H9 (cell line): ENCODE data around the gene FERMT2. TPM values are rescaled to one million over a fixed set of nuclear protein-coding genes. Genes with fewer than 3 reads are reported as not detected.

Source experiments
- DNase-seq: peaks from one replicate; pipeline ENCODE4 v3.0.0-alpha.2; 2017
- H2AFZ ChIP-seq: one replicate; pipeline ENCODE4 v1.6.1; 2013; ENCODE audit warnings: mild to moderate bottlenecking, low read length, control low read depth, moderate library complexity
- H2AK5ac ChIP-seq: 2 replicates; pipeline ENCODE4 v1.6.1; 2013; ENCODE audit warnings: low read length, control low read depth, mixed read lengths; ENCODE audit not compliant: insufficient read length
- H2BK120ac ChIP-seq: one replicate; pipeline ENCODE4 v1.6.1; 2013; ENCODE audit warnings: low read depth, mild to moderate bottlenecking, low read length, control low read depth, inconsistent platforms; ENCODE audit not compliant: poor library complexity, severe bottlenecking
- H2BK12ac ChIP-seq: 2 replicates; pipeline ENCODE4 v1.6.1; 2013; ENCODE audit warnings: low read length, control low read depth, mixed read lengths, low read depth; ENCODE audit not compliant: insufficient read length
- H2BK15ac ChIP-seq: 2 replicates; pipeline ENCODE4 v1.6.1; 2013; ENCODE audit warnings: low read depth, low read length, control low read depth
- H2BK20ac ChIP-seq: one replicate; pipeline ENCODE4 v1.6.1; 2013; ENCODE audit warnings: low read depth, mild to moderate bottlenecking, low read length, control low read depth, inconsistent platforms; ENCODE audit not compliant: poor library complexity, severe bottlenecking
- H2BK5ac ChIP-seq: 2 replicates; pipeline ENCODE4 v1.6.1; 2013; ENCODE audit warnings: low read length, control low read depth, mixed read lengths; ENCODE audit not compliant: insufficient read length
- H3K14ac ChIP-seq: 2 replicates; pipeline ENCODE4 v1.6.1; 2013; ENCODE audit warnings: low read length, control low read depth; ENCODE audit not compliant: insufficient read depth
- H3K18ac ChIP-seq: 2 replicates; pipeline ENCODE4 v1.6.1; 2013; ENCODE audit warnings: low read depth, mild to moderate bottlenecking, mixed read lengths, low read length, control low read depth; ENCODE audit not compliant: insufficient read length
- H3K23ac ChIP-seq: 2 replicates; pipeline ENCODE4 v1.6.1; 2013; ENCODE audit warnings: low read length, control low read depth, mixed read lengths, low read depth; ENCODE audit not compliant: insufficient read length
- H3K23me2 ChIP-seq: 2 replicates; pipeline ENCODE4 v1.6.1; 2013; ENCODE audit warnings: low read depth, mild to moderate bottlenecking, mixed read lengths, low read length, control low read depth; ENCODE audit not compliant: insufficient read length, poor library complexity, severe bottlenecking
- H3K27ac ChIP-seq: 2 replicates; pipeline ENCODE4 v1.5.1; 2013; ENCODE audit warnings: low read length, control low read depth, mixed read lengths, low read depth; ENCODE audit not compliant: insufficient read length
- H3K27me3 ChIP-seq: 2 replicates; pipeline ENCODE4 v1.6.1; 2013; ENCODE audit warnings: low read length, control low read depth, inconsistent platforms; ENCODE audit not compliant: insufficient read depth
- H3K4ac ChIP-seq: 2 replicates; pipeline ENCODE4 v1.6.1; 2013; ENCODE audit warnings: low read depth, mild to moderate bottlenecking, control low read depth, inconsistent platforms, low read length, moderate library complexity
- H3K4me1 ChIP-seq: 2 replicates; pipeline ENCODE4 v1.6.1; 2013; ENCODE audit warnings: low read length, control low read depth, inconsistent platforms; ENCODE audit not compliant: insufficient read depth
- H3K4me2 ChIP-seq: 2 replicates; pipeline ENCODE4 v1.6.1; 2013; ENCODE audit warnings: low read length, control low read depth, mixed read lengths; ENCODE audit not compliant: insufficient read length, insufficient read depth
- H3K56ac ChIP-seq: 2 replicates; pipeline ENCODE4 v1.6.1; 2013; ENCODE audit warnings: low read depth, mild to moderate bottlenecking, mixed read lengths, low read length, control low read depth; ENCODE audit not compliant: insufficient read length
- H3K79me1 ChIP-seq: 2 replicates; pipeline ENCODE4 v1.6.1; 2013; ENCODE audit warnings: low read depth, mild to moderate bottlenecking, moderate library complexity, low read length, control low read depth, inconsistent platforms; ENCODE audit not compliant: insufficient read depth, poor library complexity, severe bottlenecking
- H3K79me2 ChIP-seq: 2 replicates; pipeline ENCODE4 v1.6.1; 2013; ENCODE audit warnings: low read length, control low read depth, inconsistent platforms; ENCODE audit not compliant: insufficient read depth
- H3K9ac ChIP-seq: 2 replicates; pipeline ENCODE4 v1.6.1; 2013; ENCODE audit warnings: low read length, control low read depth, mixed read lengths; ENCODE audit not compliant: insufficient read length; ENCODE audit errors: extremely low read depth
- H3K9me3 ChIP-seq: one replicate; pipeline ENCODE4 v1.6.1; 2013; ENCODE audit warnings: low read depth, low read length, inconsistent platforms; ENCODE audit not compliant: control insufficient read depth
- H3T11ph ChIP-seq: one replicate; pipeline ENCODE4 v1.6.1; 2013; ENCODE audit warnings: mild to moderate bottlenecking, low read length, control low read depth, inconsistent platforms
- H4K20me1 ChIP-seq: one replicate; pipeline ENCODE4 v1.6.1; 2013; ENCODE audit not compliant: control insufficient read depth, insufficient read length, insufficient read depth
- H4K5ac ChIP-seq: 2 replicates; pipeline ENCODE4 v1.6.1; 2013; ENCODE audit warnings: low read depth, mild to moderate bottlenecking, mixed read lengths, low read length, control low read depth; ENCODE audit not compliant: insufficient read length
- H4K8ac ChIP-seq: replicated peaks from 2 replicates; pipeline ENCODE4 v1.6.1; 2013; ENCODE audit warnings: low read length, control low read depth, mixed read lengths, low read depth; ENCODE audit not compliant: insufficient read length
- H4K91ac ChIP-seq: 2 replicates; pipeline ENCODE4 v1.6.1; 2013; ENCODE audit warnings: low read depth, mild to moderate bottlenecking, moderate library complexity, mixed read lengths, low read length, control low read depth; ENCODE audit not compliant: insufficient read length
- H3K27ac Mint-ChIP-seq, 3 experiments: 2 replicates in 2 of 3; 3 replicates in 1 of 3; pipeline ENCODE4 v1.8.0; 2020 to 2021; ENCODE audit warnings: mixed read lengths in 3 of 3, mild to moderate bottlenecking in 1 of 3, moderate library complexity in 1 of 3
- H3K27me3 Mint-ChIP-seq: 2 replicates; pipeline ENCODE4 v1.8.0; 2021; ENCODE audit warnings: low read depth, mild to moderate bottlenecking, moderate library complexity, mixed read lengths
- H3K36me3 Mint-ChIP-seq, 3 experiments: 2 replicates in 2 of 3; 3 replicates in 1 of 3; pipeline ENCODE4 v1.8.0; 2020 to 2021; ENCODE audit warnings: low read depth in 3 of 3, mixed read lengths in 3 of 3; ENCODE audit not compliant: insufficient read depth in 1 of 3
- H3K4me1 Mint-ChIP-seq, 2 experiments: 2 replicates each; pipeline ENCODE4 v1.8.0; 2020; ENCODE audit warnings: mixed read lengths in 2 of 2
- H3K4me3 Mint-ChIP-seq, 2 experiments: 2 replicates in 1 of 2; 3 replicates in 1 of 2; pipeline ENCODE4 v1.8.0; 2020 to 2021; ENCODE audit warnings: mild to moderate bottlenecking in 2 of 2, mixed read lengths in 2 of 2, moderate library complexity in 1 of 2
- H3K9me3 Mint-ChIP-seq, 2 experiments: 2 replicates in 1 of 2; 3 replicates in 1 of 2; pipeline ENCODE4 v1.8.0; 2020; ENCODE audit warnings: mild to moderate bottlenecking in 2 of 2, mixed read lengths in 2 of 2, moderate library complexity in 1 of 2
- total RNA-seq: library from RNA; stranded (reverse); gene quantifications from 2 replicates; pipeline ENCODE4 v1.2.1, GENCODE V29; 2021
- TF ChIP-seq, protein P1 (sequence below): fragments of 200-600 bp; sonication (generic); conservative IDR thresholded peaks from 3 replicates; pipeline ENCODE4 v1.8.0; 2021; ENCODE audit warnings: antibody characterized with exemption, mild to moderate bottlenecking

The FERMT2 gene
- total RNA-seq, 1 experiment from 2014 or later = 128 TPM

DNA sequence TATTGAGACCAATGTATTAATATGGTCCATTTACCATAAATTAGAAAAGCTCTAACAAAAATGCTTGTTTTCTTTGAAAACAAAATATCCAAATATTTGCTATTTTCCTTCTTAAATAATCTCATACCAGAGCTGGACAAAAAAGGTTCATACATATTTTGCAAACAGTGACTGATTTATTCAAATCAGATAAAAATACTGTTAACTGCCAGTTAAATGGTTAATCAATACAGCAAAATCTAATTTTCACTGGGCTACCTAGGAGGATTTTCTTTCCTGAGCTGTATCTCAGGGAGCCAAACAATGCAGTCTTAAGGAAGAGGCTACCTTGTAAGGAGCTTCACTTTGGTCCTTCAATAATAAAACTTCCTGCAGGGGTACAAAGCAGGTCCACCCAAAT, 2.0 kb downstream of the FERMT2 start:
- Mint-ChIP-seq H3K27ac (no peak overlapping the region), H3K9me3 (no peaks in the 10 kb centered on the region; a peak in 1 of 5 replicates), H3K4me3 (peak overlapping the region; percentile 99), H3K27me3 (no peaks in the 10 kb centered on the region; the same call in 1 of the 2 replicates), H3K36me3 (peaks cover 2 to 26% (median 24%) of the 10 kb centered on the region in 3 experiments; a peak in 5 of 7 replicates), H3K4me1 (peaks cover 33 to 44% of the 10 kb centered on the region in 2 experiments)
- Histone ChIP-seq H2BK5ac (no peak overlapping the region), H3K4ac (no peak overlapping the region), H3K27me3 (no peaks in the 10 kb centered on the region), H3K27ac (no peak overlapping the region), H3K4me1 (peaks cover 2% of the 10 kb centered on the region; the same call in 1 of the 2 replicates), H3K56ac (no peak overlapping the region), H4K91ac (no peak overlapping the region), H2BK15ac (no peak overlapping the region), H4K8ac (no peak overlapping the region), H3T11ph (no peak overlapping the region), H3K9me3 (no peaks in the 10 kb centered on the region), H4K20me1 (no peaks in the 10 kb centered on the region), H4K5ac (no peak overlapping the region), H2BK120ac (no peak overlapping the region), H3K4me2 (peak overlapping the region; percentile 97), H2BK20ac (no peak overlapping the region), H3K23me2 (peaks cover 5% of the 10 kb centered on the region), H3K79me2 (peaks cover 32% of the 10 kb centered on the region), H3K79me1 (no peaks in the 10 kb centered on the region), H2AFZ (no peak overlapping the region), H3K18ac (no peak overlapping the region), H3K23ac (no peak overlapping the region), H3K9ac (peak overlapping the region; percentile 43), H2AK5ac (no peak overlapping the region), H3K14ac (no peak overlapping the region), H2BK12ac (no peak overlapping the region)
- TF ChIP-seq, protein P1, sequence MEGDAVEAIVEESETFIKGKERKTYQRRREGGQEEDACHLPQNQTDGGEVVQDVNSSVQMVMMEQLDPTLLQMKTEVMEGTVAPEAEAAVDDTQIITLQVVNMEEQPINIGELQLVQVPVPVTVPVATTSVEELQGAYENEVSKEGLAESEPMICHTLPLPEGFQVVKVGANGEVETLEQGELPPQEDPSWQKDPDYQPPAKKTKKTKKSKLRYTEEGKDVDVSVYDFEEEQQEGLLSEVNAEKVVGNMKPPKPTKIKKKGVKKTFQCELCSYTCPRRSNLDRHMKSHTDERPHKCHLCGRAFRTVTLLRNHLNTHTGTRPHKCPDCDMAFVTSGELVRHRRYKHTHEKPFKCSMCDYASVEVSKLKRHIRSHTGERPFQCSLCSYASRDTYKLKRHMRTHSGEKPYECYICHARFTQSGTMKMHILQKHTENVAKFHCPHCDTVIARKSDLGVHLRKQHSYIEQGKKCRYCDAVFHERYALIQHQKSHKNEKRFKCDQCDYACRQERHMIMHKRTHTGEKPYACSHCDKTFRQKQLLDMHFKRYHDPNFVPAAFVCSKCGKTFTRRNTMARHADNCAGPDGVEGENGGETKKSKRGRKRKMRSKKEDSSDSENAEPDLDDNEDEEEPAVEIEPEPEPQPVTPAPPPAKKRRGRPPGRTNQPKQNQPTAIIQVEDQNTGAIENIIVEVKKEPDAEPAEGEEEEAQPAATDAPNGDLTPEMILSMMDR = no peak
- no peak for DNase-seq
